ENCODE measurements around the gene ERCC2. TPM values are rescaled to one million over a fixed set of nuclear protein-coding genes. Genes with fewer than 3 reads are reported as not detected.
"Not testable (repeated sequence)": the region's sequence is repeated elsewhere in the genome, so short reads cannot be mapped to it uniquely, and the experiment has no call there.

Gene ERCC2
- total RNA-seq, 1 donor from 2014 or later = 31.0 TPM

GRCh38 chr19:45340232-45340898, 30.0 kb downstream of the ERCC2 start, which contains the start of gene KLC3:
Gene KLC3, plus strand, starts transcription at chr19:45340750. Its CDS starts 4,792 bp downstream, at chr19:45345542.
- Histone ChIP-seq H3K9ac (no peak within 1 kb of the TSS), H3F3A (ENCODE audit: low read depth) (peaks cover 9% of the 10 kb centered on the region), H3K4me1 (no peaks in the 10 kb centered on the region), H2AFZ (replicated peaks) (no peak within 1 kb of the TSS), H3K27me3 (peaks cover 53% of the 10 kb centered on the region), H3K4me3 (peak within 1 kb of the TSS; percentile 47), H4K20me1 (ENCODE audit: low read depth) (peaks cover 9% of the 10 kb centered on the region), H3K9me3 (ENCODE audit: low read depth) (no peaks in the 10 kb centered on the region), H3K4me2 (peak within 1 kb of the TSS; percentile 81), H3K27ac (no peak within 1 kb of the TSS), H3K79me2 (ENCODE audit: low read depth) (no peaks in the 10 kb centered on the region), H3K36me3 (no peaks in the 10 kb centered on the region)
- Mint-ChIP-seq H3K27me3 (ENCODE audit: insufficient read depth, low read depth) (peaks cover 16% of the 10 kb centered on the region), H3K27ac (no peak within 1 kb of the TSS), H3K4me1 (peaks cover 6% of the 10 kb centered on the region), H3K36me3 (no peaks in the 10 kb centered on the region), H3K4me3 (peak within 1 kb of the TSS; percentile 73), H3K9me3 (no peaks in the 10 kb centered on the region)
- no peak for TF ChIP-seq CTCF (IDR thresholded peaks at IDR 0.05)
- peak; percentile 46 for TF ChIP-seq EZH2 (IDR thresholded peaks at IDR 0.05)
- TF ChIP-seq EZH2phosphoT487 (IDR thresholded peaks at IDR 0.05) = peak; percentile 13
- peak; percentile 76 for DNase-seq (ENCODE audit: low spot score)

- peaks cover 9% of the 10 kb centered on the region for H3F3A ChIP-seq (ENCODE audit: low read depth)
- H3K9me3 Mint-ChIP-seq = no peaks in the 10 kb centered on the region
- no peak overlapping the region for H3K4me2 ChIP-seq
- H3K4me1 ChIP-seq = no peaks in the 10 kb centered on the region
- H2AFZ ChIP-seq (replicated peaks) = no peak overlapping the region
- H3K79me2 ChIP-seq (ENCODE audit: low read depth) = no peaks in the 10 kb centered on the region
- no peaks in the 10 kb centered on the region for H3K36me3 ChIP-seq
- TF ChIP-seq CTCF (IDR thresholded peaks at IDR 0.05) = no peak
- TF ChIP-seq EZH2 (IDR thresholded peaks at IDR 0.05) = no peak
- no peak for TF ChIP-seq EZH2phosphoT487 (IDR thresholded peaks at IDR 0.05)
- peaks cover 9% of the 10 kb centered on the region for H4K20me1 ChIP-seq (ENCODE audit: low read depth)
- H3K4me3 ChIP-seq = no peak overlapping the region
- H3K4me1 Mint-ChIP-seq = peaks cover 6% of the 10 kb centered on the region
- H3K9ac ChIP-seq = no peak overlapping the region
- peaks cover 53% of the 10 kb centered on the region for H3K27me3 ChIP-seq
- DNase-seq (ENCODE audit: low spot score) = no peak
- H3K4me3 Mint-ChIP-seq = no peak overlapping the region
- no peak overlapping the region for H3K27ac Mint-ChIP-seq
- peaks cover 13% of the 10 kb centered on the region for H3K27me3 Mint-ChIP-seq (ENCODE audit: insufficient read depth, low read depth)
- H3K36me3 Mint-ChIP-seq = no peaks in the 10 kb centered on the region
- no peak overlapping the region for H3K27ac ChIP-seq
- H3K9me3 ChIP-seq (ENCODE audit: low read depth) = no peaks in the 10 kb centered on the region
These were observed 30.7 kb downstream of the ERCC2 start for GRCh38 chr19:45339629-45340028.

- no peak for TF ChIP-seq CTCF (IDR thresholded peaks at IDR 0.05)
- TF ChIP-seq EZH2phosphoT487 (IDR thresholded peaks at IDR 0.05) = no peak
- TF ChIP-seq EZH2 (IDR thresholded peaks at IDR 0.05) = no peak
These were observed 33.6 kb downstream of the ERCC2 start for GRCh38 chr19:45336696-45337251.

GRCh38 chr19:45334881-45335280, 35.5 kb downstream of the ERCC2 start:
- H2AFZ ChIP-seq (replicated peaks); H3K27me3 Mint-ChIP-seq (ENCODE audit: insufficient read depth, low read depth); H3K4me1 Mint-ChIP-seq; H3K4me1 ChIP-seq; H3K4me2 ChIP-seq; H4K20me1 ChIP-seq (ENCODE audit: low read depth); H3K79me2 ChIP-seq (ENCODE audit: low read depth); DNase-seq (ENCODE audit: low spot score); H3K9ac ChIP-seq; H3K9me3 Mint-ChIP-seq; H3K4me3 ChIP-seq; H3K36me3 Mint-ChIP-seq; H3K27ac Mint-ChIP-seq; H3K4me3 Mint-ChIP-seq; H3K27ac ChIP-seq; H3F3A ChIP-seq (ENCODE audit: low read depth); H3K36me3 ChIP-seq; H3K9me3 ChIP-seq (ENCODE audit: low read depth): not testable (repeated sequence)
- peaks cover 12% of the 10 kb centered on the region for H3K27me3 ChIP-seq

More at GRCh38 chr19:45336696-45337251, 33.6 kb downstream of the ERCC2 start:
- Histone ChIP-seq H3K27ac (no peak overlapping the region), H3K9ac (no peak overlapping the region), H2AFZ (replicated peaks) (no peak overlapping the region), H3K4me2 (no peak overlapping the region), H3F3A (ENCODE audit: low read depth) (peaks cover 9% of the 10 kb centered on the region), H3K36me3 (no peaks in the 10 kb centered on the region), H3K27me3 (peaks cover 31% of the 10 kb centered on the region), H3K79me2 (ENCODE audit: low read depth) (no peaks in the 10 kb centered on the region), H3K9me3 (ENCODE audit: low read depth) (no peaks in the 10 kb centered on the region), H4K20me1 (ENCODE audit: low read depth) (peaks cover 9% of the 10 kb centered on the region), H3K4me1 (no peaks in the 10 kb centered on the region), H3K4me3 (no peak overlapping the region)
- no peak overlapping the region for H3K4me3 Mint-ChIP-seq
- H3K27me3 Mint-ChIP-seq (ENCODE audit: insufficient read depth, low read depth) = peaks cover 13% of the 10 kb centered on the region
- no peaks in the 10 kb centered on the region for H3K9me3 Mint-ChIP-seq
- DNase-seq (ENCODE audit: low spot score) = no peak
- peaks cover 6% of the 10 kb centered on the region for H3K4me1 Mint-ChIP-seq
- no peak overlapping the region for H3K27ac Mint-ChIP-seq
- no peaks in the 10 kb centered on the region for H3K36me3 Mint-ChIP-seq
